WTC11 (cell line): Measurements from ENCODE around the gene SNTB2.

Experiments
- ATF2 ChIP-seq: sonication (generic); formaldehyde crosslinking; IDR thresholded peaks from 2 replicates; pipeline ENCODE4 v1.8.1; 2022; ENCODE audit warnings: low read depth, missing genetic modification reagents, borderline replicate concordance
- ATF6 ChIP-seq: sonication (generic); formaldehyde crosslinking; IDR thresholded peaks from 2 replicates; pipeline ENCODE4 v1.8.1; 2023; ENCODE audit warnings: mild to moderate bottlenecking, missing genetic modification reagents
- CDX4 ChIP-seq: fragments of 250-450 bp; sonication (Bioruptor Pico); IDR thresholded peaks from 2 replicates; pipeline ENCODE4 v1.9.0; 2021; ENCODE audit warnings: moderate library complexity, mild to moderate bottlenecking, inconsistent platforms, borderline replicate concordance
- CTCF ChIP-seq: fragments of 200-600 bp; IDR thresholded peaks from 2 replicates; pipeline ENCODE4 v1.8.0; 2022; ENCODE audit warnings: antibody characterized with exemption
- E2F5 ChIP-seq: sonication (generic); formaldehyde crosslinking; IDR thresholded peaks from 2 replicates; pipeline ENCODE4 v1.8.1; 2022; ENCODE audit warnings: mild to moderate bottlenecking, moderate library complexity, missing genetic modification reagents
- ERG ChIP-seq: fragments of 250-450 bp; sonication (Bioruptor Pico); IDR thresholded peaks from 2 replicates; pipeline ENCODE4 v1.8.0; 2021; ENCODE audit warnings: mild to moderate bottlenecking
- IRF1 ChIP-seq: sonication (generic); formaldehyde crosslinking; IDR thresholded peaks from 2 replicates; pipeline ENCODE4 v1.8.0; 2023; ENCODE audit warnings: missing genetic modification reagents
- JAZF1 ChIP-seq: fragments of 250-450 bp; sonication (Bioruptor Pico); IDR thresholded peaks from 2 replicates; pipeline ENCODE4 v1.9.0; 2021; ENCODE audit warnings: moderate library complexity, mild to moderate bottlenecking, inconsistent platforms
- MLX ChIP-seq: sonication (generic); formaldehyde crosslinking; IDR thresholded peaks from 2 replicates; pipeline ENCODE4 v1.8.1; 2023; ENCODE audit warnings: mild to moderate bottlenecking, missing genetic modification reagents, moderate library complexity
- NR1H2 ChIP-seq: sonication (generic); formaldehyde crosslinking; IDR thresholded peaks from 2 replicates; pipeline ENCODE4 v1.9.0; 2021; ENCODE audit warnings: mild to moderate bottlenecking, moderate library complexity, missing genetic modification reagents
- SP1 ChIP-seq: sonication (generic); formaldehyde crosslinking; conservative IDR thresholded peaks from 2 replicates; pipeline ENCODE4 v1.8.1; 2022; ENCODE audit warnings: missing genetic modification reagents
- TEAD4 ChIP-seq: sonication (generic); formaldehyde crosslinking; IDR thresholded peaks from 2 replicates; pipeline ENCODE4 v1.8.0; 2022; ENCODE audit warnings: mild to moderate bottlenecking, missing genetic modification reagents
- USF2 ChIP-seq: sonication (generic); formaldehyde crosslinking; IDR thresholded peaks from 2 replicates; pipeline ENCODE4 v1.8.1; 2023; ENCODE audit warnings: mild to moderate bottlenecking, missing genetic modification reagents, moderate library complexity
- ZBTB21 ChIP-seq: sonication (generic); formaldehyde crosslinking; IDR thresholded peaks from 2 replicates; pipeline ENCODE4 v1.8.1; 2023; ENCODE audit warnings: mild to moderate bottlenecking, missing genetic modification reagents, borderline replicate concordance

- TF ChIP-seq CTCF (no peak), SP1 (CRISPR knock-in tag) (no peak), IRF1 (CRISPR knock-in tag) (no peak), E2F5 (CRISPR knock-in tag) (no peak), TEAD4 (no peak), MLX (CRISPR knock-in tag) (no peak), JAZF1 (no peak), ATF6 (no peak), ZBTB21 (CRISPR knock-in tag) (no peak), CDX4 (CRISPR knock-in tag) (no peak), ERG (CRISPR knock-in tag) (no peak), NR1H2 (CRISPR knock-in tag) (no peak), USF2 (CRISPR knock-in tag) (no peak), ATF2 (no peak)
These were observed 22.8 kb downstream of the SNTB2 start for GRCh38 chr16:69209735-69210134.
